Upper lobe of left lung (tissue), 4 donors: Measurements from ENCODE around the gene PPFIA2.

Experiments
- CTCF ChIP-seq, 6 experiments: fragments of 450-650 bp in 4 of 6; fragments of 200-600 bp in 2 of 6; sonication (generic) in 2 of 6; IDR thresholded peaks; one replicate each; pipeline ENCODE4 v1.5.1; 2016 to 2019; ENCODE audit warnings: antibody characterized with exemption in 6 of 6
- POLR2A ChIP-seq, 4 donors: fragments of 450-650 bp; IDR thresholded peaks; one replicate each; pipeline ENCODE4 v1.5.1; 2016 to 2017; ENCODE audit warnings: antibody characterized with exemption in 4 of 4, mild to moderate bottlenecking in 2 of 4

- no peak for TF ChIP-seq CTCF (IDR thresholded peaks at IDR 0.05)
- no peak for TF ChIP-seq POLR2A (IDR thresholded peaks at IDR 0.05)
These were observed 144.0 kb downstream of the PPFIA2 start for GRCh38 chr12:81615026-81615588.
